Liver (tissue), 9 donors: Measurements from ENCODE around the gene HRH1. TPM values are rescaled to one million over a fixed set of nuclear protein-coding genes. Genes with fewer than 3 reads are reported as not detected.
"Not testable (repeated sequence)": the region's sequence is repeated elsewhere in the genome, so short reads cannot be mapped to it uniquely, and the experiment has no call there.

ENCODE experiments used
- DNase-seq: peaks from one replicate; pipeline ENCODE4 v3.0.0-alpha.2; 2017; ENCODE audit warnings: low spot score
- H3K27ac ChIP-seq, 2 donors: one replicate each; pipeline ENCODE4 v1.7.0; 2013; ENCODE audit warnings: inconsistent platforms in 2 of 2, low read length in 2 of 2, control low read depth in 1 of 2, low read depth in 1 of 2, mild to moderate bottlenecking in 1 of 2
- H3K27me3 ChIP-seq, 4 donors: one replicate each; pipeline versions ENCODE4 v1.6.1 to v1.7.0; 2013; ENCODE audit warnings: low read length in 3 of 4, inconsistent platforms in 1 of 4, mild to moderate bottlenecking in 1 of 4, moderate library complexity in 1 of 4; ENCODE audit not compliant: control insufficient read depth in 4 of 4, insufficient read depth in 4 of 4
- H3K36me3 ChIP-seq, 4 donors: one replicate each; pipeline versions ENCODE4 v1.6.1 to v1.7.0; 2013; ENCODE audit warnings: low read length in 3 of 4, mild to moderate bottlenecking in 3 of 4, low read depth in 1 of 4, moderate library complexity in 1 of 4; ENCODE audit not compliant: control insufficient read depth in 4 of 4, insufficient read depth in 3 of 4
- H3K4me1 ChIP-seq, 4 donors: one replicate each; pipeline versions ENCODE4 v1.6.1 to v1.7.0; 2013; ENCODE audit warnings: low read length in 3 of 4, mild to moderate bottlenecking in 3 of 4, moderate library complexity in 1 of 4; ENCODE audit not compliant: control insufficient read depth in 4 of 4, insufficient read depth in 4 of 4
- H3K4me3 ChIP-seq, 3 donors: one replicate each; pipeline versions ENCODE4 v1.6.1 to v1.7.0; 2013; ENCODE audit warnings: low read length in 3 of 3, control low read depth in 1 of 3, low read depth in 1 of 3, mild to moderate bottlenecking in 1 of 3
- H3K9ac ChIP-seq, 2 donors: one replicate each; pipeline ENCODE4 v1.7.0; 2013; ENCODE audit warnings: low read length in 2 of 2, mild to moderate bottlenecking in 2 of 2, moderate library complexity in 2 of 2, control low read depth in 1 of 2, low read depth in 1 of 2
- H3K9me3 ChIP-seq, 4 donors: one replicate each; pipeline versions ENCODE4 v1.6.1 to v1.7.0; 2013; ENCODE audit warnings: low read length in 3 of 4; ENCODE audit not compliant: control insufficient read depth in 4 of 4
- ATF3 ChIP-seq: IDR thresholded peaks from 2 replicates; pipeline ENCODE4 v1.6.1; 2016; ENCODE audit warnings: antibody characterized with exemption
- CTCF ChIP-seq: fragments of 150-350 bp; IDR thresholded peaks from 2 replicates; pipeline ENCODE4 v1.5.1; 2017; ENCODE audit warnings: improper control_type of control experiment, low read depth, low read length; ENCODE audit not compliant: missing input control
- EGR1 ChIP-seq, 2 donors: IDR thresholded peaks; 2 replicates each; pipeline ENCODE4 v1.6.1; 2016 to 2018; ENCODE audit warnings: antibody characterized with exemption in 2 of 2, low read depth in 2 of 2
- FOXA1 ChIP-seq: IDR thresholded peaks from 2 replicates; pipeline ENCODE4 v1.6.1; 2016; ENCODE audit warnings: antibody characterized with exemption
- FOXA2 ChIP-seq: IDR thresholded peaks from 2 replicates; pipeline ENCODE4 v1.6.1; 2016; ENCODE audit warnings: antibody characterized with exemption
- GABPA ChIP-seq, 2 donors: IDR thresholded peaks in 1 of 2; conservative IDR thresholded peaks in 1 of 2; 2 replicates each; pipeline ENCODE4 v1.6.1; 2016; ENCODE audit warnings: antibody characterized with exemption in 2 of 2, mild to moderate bottlenecking in 1 of 2, moderate library complexity in 1 of 2
- HNF4A ChIP-seq, 2 donors: conservative IDR thresholded peaks; 2 replicates each; pipeline ENCODE4 v1.6.1; 2016; ENCODE audit warnings: antibody characterized with exemption in 2 of 2, mild to moderate bottlenecking in 2 of 2
- HNF4G ChIP-seq: IDR thresholded peaks from 2 replicates; pipeline ENCODE4 v1.6.1; 2016; ENCODE audit warnings: antibody characterized with exemption
- JUND ChIP-seq, 2 donors: IDR thresholded peaks; 2 replicates each; pipeline ENCODE4 v1.6.1; 2016; ENCODE audit warnings: antibody characterized with exemption in 2 of 2
- MAX ChIP-seq: IDR thresholded peaks from 2 replicates; pipeline ENCODE4 v1.6.1; 2016; ENCODE audit warnings: antibody characterized with exemption
- NR2F2 ChIP-seq: IDR thresholded peaks from 2 replicates; pipeline ENCODE4 v1.6.1; 2016; ENCODE audit warnings: antibody characterized with exemption
- RAD21 ChIP-seq, 2 donors: IDR thresholded peaks; 2 replicates each; pipeline ENCODE4 v1.6.1; 2016; ENCODE audit warnings: antibody characterized with exemption in 2 of 2, mild to moderate bottlenecking in 2 of 2
- REST ChIP-seq: IDR thresholded peaks from 2 replicates; pipeline ENCODE4 v1.6.1; 2016; ENCODE audit warnings: antibody characterized with exemption, mild to moderate bottlenecking
- RXRA ChIP-seq, 2 donors: IDR thresholded peaks; 2 replicates each; pipeline ENCODE4 v1.6.1; 2017 to 2018; ENCODE audit warnings: antibody characterized with exemption in 2 of 2, mild to moderate bottlenecking in 1 of 2
- SP1 ChIP-seq: IDR thresholded peaks from 2 replicates; pipeline ENCODE4 v1.6.1; 2018; ENCODE audit warnings: antibody characterized with exemption, mild to moderate bottlenecking
- TAF1 ChIP-seq: conservative IDR thresholded peaks from 2 replicates; pipeline ENCODE4 v1.6.1; 2016; ENCODE audit warnings: antibody characterized with exemption, mild to moderate bottlenecking
- YY1 ChIP-seq: IDR thresholded peaks from 2 replicates; pipeline ENCODE4 v1.6.1; 2016; ENCODE audit warnings: antibody characterized with exemption, mild to moderate bottlenecking
- ZBTB33 ChIP-seq: IDR thresholded peaks from 2 replicates; pipeline ENCODE4 v1.6.1; 2016; ENCODE audit warnings: antibody characterized with exemption
- WGBS: extraction: QIAGEN DNeasy Blood & Tissue Kit; methylation state at CpG from one replicate; pipeline ENCODE4 v1.1.7; 2013; 5-methylcytosine and 5-hydroxymethylcytosine counted together
- polyA plus RNA-seq, 2 donors: library from polyadenylated mRNA; stranded (reverse) in 1 of 2; unstranded in 1 of 2; fragments of 200-250 nt in 1 of 2; fragments of >200 nt in 1 of 2; fragmentation: Nextera tagmentation in 1 of 2; extraction: Ambion mirVana in 1 of 2; gene quantifications; one replicate each; pipeline versions ENCODE4 v1.2.1 to v1.2.3, GENCODE V29; 2013 to 2015
- total RNA-seq, 2 donors: library from RNA; depleted of rRNA; stranded (reverse); fragments of >200 nt; gene quantifications; one replicate each; pipeline ENCODE4 v1.2.3, GENCODE V29; 2014
- donor health status: healthy.
- donor health status: healthy.
- donor health status: healthy.
- donor health status: healthy.
- donor health status: healthy.

The HRH1 gene
- total and polyA plus RNA-seq, 4 donors, result 0.07 to 1.3 (median 0.31) TPM

- H3K9ac ChIP-seq, result no peak overlapping the region
These were observed 50.5 kb downstream of the HRH1 start for GRCh38 chr3:11204697-11205348.

GRCh38 chr3:11205881-11206280 lies 51.6 kb downstream of the HRH1 start:
- H3K9me3 ChIP-seq, H3K4me1 ChIP-seq, H3K4me3 ChIP-seq, H3K36me3 ChIP-seq, DNase-seq, H3K27me3 ChIP-seq, H3K9ac ChIP-seq, H3K27ac ChIP-seq: not testable (repeated sequence)
- 94% methylated on average over 14 of the region's 14 CpGs for WGBS
- TF ChIP-seq RAD21 (IDR thresholded peaks at IDR 0.05), result peak in 1 of 2 donors; percentile 33

More at GRCh38 chr3:11204697-11205348, 50.5 kb downstream of the HRH1 start:
- H3K9me3 ChIP-seq, result no peaks in the 10 kb centered on the region
- no peak for DNase-seq
- WGBS, result 75% methylated on average over 10 of the region's 10 CpGs
- TF ChIP-seq GABPA (IDR thresholded peaks at IDR 0.05 in 1 of 2, conservative IDR thresholded peaks at IDR 0.05 in 1 of 2) (no peak), RXRA (IDR thresholded peaks at IDR 0.05) (no peak), HNF4G (no peak)
- no peaks in the 10 kb centered on the region for H3K36me3 ChIP-seq
- no peaks in the 10 kb centered on the region for H3K4me1 ChIP-seq
- H3K4me3 ChIP-seq, result no peak overlapping the region
- no peak overlapping the region for H3K27ac ChIP-seq
- no peaks in the 10 kb centered on the region for H3K27me3 ChIP-seq

- Histone ChIP-seq H3K27ac (no peak overlapping the region), H3K27me3 (no peaks in the 10 kb centered on the region), H3K9ac (no peak overlapping the region), H3K36me3 (no peaks in the 10 kb centered on the region), H3K4me1 (no peaks in the 10 kb centered on the region), H3K9me3 (no peaks in the 10 kb centered on the region), H3K4me3 (no peak overlapping the region)
- no peak for DNase-seq
- WGBS, result 93% methylated on average over 8 of the region's 8 CpGs
- TF ChIP-seq REST (no peak), CTCF (no peak), YY1 (no peak), MAX (no peak), ATF3 (no peak), NR2F2 (no peak), JUND (IDR thresholded peaks at IDR 0.05) (no peak), FOXA2 (no peak), EGR1 (IDR thresholded peaks at IDR 0.05; ENCODE audit: low read depth in 2 of 2) (no peak), HNF4A (conservative IDR thresholded peaks at IDR 0.05) (no peak), GABPA (IDR thresholded peaks at IDR 0.05 in 1 of 2, conservative IDR thresholded peaks at IDR 0.05 in 1 of 2) (no peak), SP1 (no peak), TAF1 (no peak), RXRA (IDR thresholded peaks at IDR 0.05) (no peak), HNF4G (no peak), FOXA1 (no peak), RAD21 (IDR thresholded peaks at IDR 0.05) (no peak), ZBTB33 (no peak)
These were observed 52.0 kb downstream of the HRH1 start for GRCh38 chr3:11206316-11206715.
